LNCaP clone FGC (cell line): ENCODE measurements around the gene SLC52A1.
A peak's percentile ranks its signal among the peaks of the same experiment; 100 is the strongest.

Experiments
- DNase-seq: peaks from one replicate; pipeline ENCODE4 v3.0.0-alpha.2; 2011; ENCODE audit warnings: low read depth
- H3K4me3 ChIP-seq: 2 replicates; pipeline ENCODE4 v1.5.1; 2011; ENCODE audit warnings: mild to moderate bottlenecking, low read depth, low read length, control low read depth
- CTCF ChIP-seq: IDR thresholded peaks from 2 replicates; pipeline ENCODE4 v1.5.1; 2012; ENCODE audit warnings: mild to moderate bottlenecking; ENCODE audit not compliant: control insufficient read depth, insufficient read depth; ENCODE audit errors: extremely low read depth

SLC52A1 gene

GRCh38 chr17:5000237-5000639 lies 35.0 kb downstream of the SLC52A1 start:
- no peak for DNase-seq
- no peak for TF ChIP-seq CTCF
- no peak overlapping the region for H3K4me3 ChIP-seq

GRCh38 chr17:4999430-5000093 lies 35.7 kb downstream of the SLC52A1 start:
- H3K4me3 ChIP-seq: peak overlapping the region; percentile 91

GRCh38 chr17:4998732-4999429 lies 36.3 kb downstream of the SLC52A1 start:
- TF ChIP-seq CTCF: no peak
- H3K4me3 ChIP-seq: peak overlapping the region; percentile 91
- no peak for DNase-seq

More at GRCh38 chr17:4999430-5000093, 35.7 kb downstream of the SLC52A1 start:
- no peak for DNase-seq
- no peak for TF ChIP-seq CTCF

GRCh38 chr17:4998027-4998731 lies 37.0 kb downstream of the SLC52A1 start:
- peak overlapping the region; percentile 91 for H3K4me3 ChIP-seq
- no peak for TF ChIP-seq CTCF
- no peak for DNase-seq

- DNase-seq: peak; percentile 50
- peak within 1 kb of the TSS; percentile 91 for H3K4me3 ChIP-seq
- TF ChIP-seq CTCF: no peak
These were observed 37.8 kb downstream of the SLC52A1 start, which contains the start of the genes INCA1 and KIF1C for GRCh38 chr17:4997302-4998026. Gene INCA1 (minus strand): TSS chr17:4997522. CDS start chr17:4994437, 3,085 bp downstream. Gene KIF1C (plus strand): TSS chr17:4997950. CDS start chr17:5000247, 2,297 bp downstream.

- no peak overlapping the region for H3K4me3 ChIP-seq
- DNase-seq: no peak
- TF ChIP-seq CTCF: no peak
These were observed 41.1 kb downstream of the SLC52A1 start for GRCh38 chr17:4994081-4994595.
